ENCODE data around the gene NLGN4X.

NLGN4X gene

DNA sequence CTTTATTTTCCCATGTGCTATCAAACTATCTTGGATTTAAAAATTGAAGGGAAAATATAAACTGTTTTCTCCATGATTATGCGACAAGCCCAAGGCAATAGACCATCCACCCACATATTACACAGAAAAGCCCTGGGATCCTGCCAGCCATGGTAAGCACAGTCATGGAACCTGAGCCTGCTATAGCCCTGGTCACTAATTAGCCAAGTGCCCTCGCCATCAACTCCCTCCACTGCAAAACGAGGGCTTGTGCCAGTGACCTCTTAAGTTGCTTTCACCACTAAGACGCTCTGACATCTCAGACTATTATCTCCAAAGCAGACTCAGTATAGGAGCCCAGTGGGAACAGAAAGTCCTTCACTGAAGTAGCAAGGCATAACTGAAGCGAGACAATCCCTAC is 69.2 kb downstream of the NLGN4X start:
- DNase-seq (ENCODE audit: low read depth, low spot score) = no peak

DNA sequence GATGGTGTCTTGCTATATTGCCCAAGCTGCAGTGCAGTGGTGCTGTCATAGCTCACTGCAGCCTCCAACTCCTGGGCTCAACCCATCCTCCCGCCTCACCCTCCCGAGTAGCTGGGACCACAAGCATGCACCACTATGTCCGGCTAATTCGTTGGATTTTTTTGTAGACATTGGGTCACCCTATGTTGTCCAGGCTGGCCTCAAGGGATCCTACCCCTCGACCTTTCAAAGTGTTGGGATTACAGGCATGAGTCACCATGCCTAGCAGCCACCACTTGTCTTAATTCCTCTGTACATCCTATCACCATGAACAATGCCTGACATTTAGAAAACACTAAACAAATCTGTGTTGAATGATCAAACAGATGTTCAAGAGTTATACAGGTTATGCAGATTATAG is 76.7 kb downstream of the NLGN4X start:
- no peak for DNase-seq (ENCODE audit: low read depth, low spot score)

DNA sequence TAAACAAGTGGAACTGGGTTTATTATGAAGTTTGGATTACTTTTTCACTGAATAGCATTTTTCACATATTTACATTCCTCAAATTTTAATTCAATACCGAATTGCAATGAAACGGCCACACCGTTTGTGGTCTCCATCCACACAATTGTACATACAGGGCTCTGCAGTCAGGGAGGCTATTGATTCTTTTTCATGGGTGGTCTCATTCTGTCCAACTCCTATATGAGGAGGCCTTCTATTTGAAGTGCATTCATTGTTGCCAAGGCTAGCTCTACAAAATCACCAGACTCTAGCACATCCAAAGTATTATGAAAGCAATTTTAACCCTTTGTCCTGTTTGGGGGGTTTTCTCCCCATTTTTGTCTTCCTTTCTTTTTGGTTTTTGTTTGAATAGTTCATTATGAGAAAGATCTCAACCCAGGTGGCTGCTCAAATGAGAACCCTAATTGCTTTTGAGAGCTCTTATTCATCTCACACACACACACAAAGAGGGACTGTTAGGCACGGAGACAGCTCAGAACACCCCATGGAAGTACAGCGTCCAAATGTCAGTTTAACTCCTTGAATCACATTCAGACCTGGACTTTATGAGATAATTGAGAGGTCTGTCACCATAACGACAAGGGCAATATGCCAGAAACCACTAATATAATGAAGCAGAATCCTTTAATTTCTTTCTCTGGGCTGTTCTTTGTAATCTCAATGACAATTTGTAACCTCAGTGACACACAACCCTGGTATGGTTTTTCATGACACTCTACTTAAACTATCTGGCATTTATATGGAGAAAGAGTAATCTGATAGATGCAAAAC is 79.4 kb downstream of the NLGN4X start:
- no peak for DNase-seq (ENCODE audit: low read depth, low spot score)

DNA sequence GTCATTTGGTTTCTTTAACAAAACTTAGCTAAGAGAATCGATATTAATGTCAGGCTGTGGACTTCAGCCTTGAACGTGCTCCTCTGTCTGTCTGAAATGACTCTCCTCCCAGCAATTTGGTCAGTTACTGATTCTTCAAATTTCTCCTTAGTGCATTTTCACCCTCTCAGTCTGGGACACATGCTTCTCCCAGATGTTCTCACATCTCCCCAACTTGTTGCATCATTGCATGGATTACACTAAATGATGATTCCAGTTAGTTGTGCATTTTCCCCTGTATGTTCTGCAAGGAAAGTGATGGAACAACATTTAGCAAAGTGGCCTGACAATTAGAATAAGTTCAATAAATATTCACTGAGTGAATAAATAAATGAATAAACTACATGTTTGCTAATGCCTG is 94.4 kb downstream of the NLGN4X start:
- DNase-seq (ENCODE audit: low read depth, low spot score) = no peak

DNA sequence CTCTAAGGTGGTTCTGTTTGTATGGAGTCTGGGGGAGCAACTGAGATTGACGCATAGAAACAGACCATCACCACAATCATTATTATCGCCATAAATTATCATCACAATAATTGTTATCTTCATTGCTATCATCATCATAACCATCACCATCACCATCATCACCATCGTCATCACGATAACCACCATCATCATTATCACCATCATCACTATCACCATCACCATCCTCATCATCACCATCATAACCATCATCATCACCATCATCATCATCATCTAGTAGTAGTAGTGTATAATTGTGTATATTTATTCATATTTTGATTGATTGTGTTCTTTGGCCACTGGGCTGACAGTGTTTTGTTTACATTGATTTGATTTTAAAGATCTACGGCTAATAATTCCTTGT is 95.7 kb downstream of the NLGN4X start:
- no peak for DNase-seq (ENCODE audit: low read depth, low spot score)

DNA sequence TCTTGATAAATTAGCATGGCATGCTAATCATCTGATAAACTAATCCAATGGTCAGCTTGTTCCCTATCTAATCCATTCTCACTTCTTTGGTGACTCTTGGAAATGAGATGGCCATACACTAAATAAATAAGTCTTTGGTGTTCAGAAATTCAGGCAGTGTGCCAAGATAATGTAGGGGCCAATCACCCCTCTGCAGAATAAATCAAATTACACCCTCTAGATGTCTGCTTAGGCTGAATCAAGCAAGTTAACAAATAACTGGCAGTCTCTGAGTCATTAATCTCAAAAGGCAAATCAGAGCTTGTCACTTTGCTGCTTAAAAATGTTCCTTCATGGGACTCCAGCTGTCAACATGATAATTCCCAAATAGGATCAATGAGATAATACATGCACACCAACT is 97.4 kb downstream of the NLGN4X start:
- no peak for DNase-seq (ENCODE audit: low read depth, low spot score)

DNA sequence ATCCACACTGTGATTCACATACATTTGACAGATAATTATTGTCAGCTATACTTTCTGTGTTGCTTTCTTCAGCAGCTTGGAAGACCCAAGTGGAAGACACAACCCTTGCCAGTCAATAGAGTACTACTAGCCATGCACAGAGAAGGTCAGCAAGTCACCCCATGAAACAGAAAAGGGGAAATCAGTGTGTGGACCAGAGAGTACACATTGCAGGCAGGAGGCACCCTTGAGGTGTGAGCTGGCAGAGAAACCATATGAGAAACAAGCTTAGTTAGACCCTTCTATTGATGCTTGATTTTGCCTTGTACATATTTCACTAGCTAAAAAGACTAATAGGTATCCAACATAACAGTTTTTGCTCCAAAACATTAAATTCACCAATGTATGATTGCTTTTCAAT is 99.5 kb downstream of the NLGN4X start:
- DNase-seq (ENCODE audit: low read depth, low spot score) = no peak

DNA sequence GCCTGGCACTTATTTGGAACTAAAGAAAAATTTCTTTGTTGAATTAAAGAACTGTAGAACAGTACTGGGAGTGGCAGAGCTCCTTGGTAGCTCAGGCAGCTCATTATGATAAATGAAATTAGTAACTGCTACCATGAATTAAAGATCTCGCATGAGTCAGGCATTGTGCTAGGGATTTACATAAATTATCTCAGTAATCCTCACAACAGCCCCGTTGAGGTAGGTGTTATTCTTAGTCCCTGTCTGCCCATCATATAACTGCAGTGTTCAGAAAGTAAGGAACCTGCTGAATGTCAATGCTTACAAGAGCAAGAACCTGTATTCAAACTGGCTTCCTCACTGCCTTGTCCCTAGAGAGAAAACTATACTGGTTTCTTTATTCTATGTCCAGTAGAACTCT is 108.3 kb downstream of the NLGN4X start:
- no peak for DNase-seq (ENCODE audit: low read depth, low spot score)

DNA sequence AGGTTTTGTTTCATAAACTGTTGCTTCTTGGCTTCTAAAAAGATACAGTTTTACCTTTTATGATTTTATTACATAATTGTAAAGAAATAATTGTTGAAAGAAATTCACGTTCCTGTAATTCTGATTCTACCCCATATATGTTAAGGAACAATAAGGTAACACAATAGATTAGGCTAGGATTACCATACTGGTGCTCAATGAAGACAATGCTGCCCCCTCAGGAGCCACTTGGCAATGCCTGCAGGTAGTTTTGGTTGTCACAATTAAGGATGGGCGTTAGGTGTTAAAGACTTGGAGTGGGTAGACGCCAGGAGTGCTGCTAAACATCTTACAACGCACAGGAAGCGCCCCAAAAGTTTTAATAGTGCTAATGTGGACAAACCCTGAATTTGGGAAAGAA is 133.2 kb downstream of the NLGN4X start:
- DNase-seq (ENCODE audit: low read depth, low spot score) = no peak

DNA sequence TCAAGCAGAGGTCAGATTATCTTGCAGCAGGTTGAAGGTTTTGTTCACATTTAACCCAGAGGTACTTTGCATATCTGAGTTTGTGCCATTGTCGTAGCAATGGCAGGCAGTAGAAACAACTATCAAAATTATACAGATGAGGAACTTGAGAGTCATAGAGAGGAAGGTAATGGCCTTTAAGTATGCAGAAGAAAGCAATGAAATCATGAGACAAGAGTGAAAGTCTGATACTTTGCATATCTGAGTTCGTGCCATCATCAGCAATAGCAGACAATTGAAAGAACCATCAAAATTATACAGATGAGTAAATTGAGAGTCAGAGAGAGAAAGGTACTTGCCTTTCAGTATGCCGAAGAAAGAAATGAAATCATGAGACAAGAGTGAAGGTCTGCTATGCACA is 154.1 kb downstream of the NLGN4X start:
- DNase-seq (ENCODE audit: low read depth, low spot score) = no peak

DNA sequence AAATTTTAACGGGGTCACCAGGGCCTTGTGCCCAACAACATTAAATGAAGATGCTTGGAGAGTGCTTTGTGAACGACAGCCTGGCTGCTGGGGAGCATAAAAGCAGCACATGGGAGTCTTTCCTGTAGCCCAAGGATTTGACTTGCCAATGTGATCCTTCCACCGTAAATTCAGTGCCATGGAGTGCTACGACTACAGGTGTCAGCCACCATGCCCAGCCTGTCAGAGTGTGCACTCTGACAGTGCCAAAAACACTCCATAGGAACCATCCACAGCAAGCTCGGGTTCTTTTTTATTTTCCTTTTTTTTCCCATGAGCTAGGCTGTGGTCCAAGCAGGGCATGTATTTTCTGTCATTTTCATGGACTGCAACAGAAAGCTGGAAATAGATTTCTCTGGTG is 156.9 kb downstream of the NLGN4X start:
- DNase-seq (ENCODE audit: low read depth, low spot score) = no peak

DNA sequence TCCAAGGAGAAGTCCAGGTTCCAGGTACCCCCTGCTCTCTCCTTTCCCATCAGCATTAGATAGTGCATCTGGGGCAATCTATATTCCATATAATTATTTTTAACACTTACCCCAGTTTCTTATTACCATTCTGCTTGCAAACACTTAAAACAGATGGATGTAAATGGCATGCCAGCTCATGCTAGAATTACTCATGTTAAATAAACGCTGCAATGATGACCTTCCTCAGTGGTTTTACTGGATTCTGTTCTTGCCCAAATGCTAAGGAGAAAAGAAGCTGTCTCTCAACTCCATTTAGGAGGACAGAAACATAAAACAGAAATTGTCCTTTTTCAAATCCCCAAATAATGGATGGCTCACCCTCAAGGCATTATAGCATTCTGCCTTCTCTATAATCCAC is 161.1 kb downstream of the NLGN4X start:
- no peak for DNase-seq (ENCODE audit: low read depth, low spot score)

DNA sequence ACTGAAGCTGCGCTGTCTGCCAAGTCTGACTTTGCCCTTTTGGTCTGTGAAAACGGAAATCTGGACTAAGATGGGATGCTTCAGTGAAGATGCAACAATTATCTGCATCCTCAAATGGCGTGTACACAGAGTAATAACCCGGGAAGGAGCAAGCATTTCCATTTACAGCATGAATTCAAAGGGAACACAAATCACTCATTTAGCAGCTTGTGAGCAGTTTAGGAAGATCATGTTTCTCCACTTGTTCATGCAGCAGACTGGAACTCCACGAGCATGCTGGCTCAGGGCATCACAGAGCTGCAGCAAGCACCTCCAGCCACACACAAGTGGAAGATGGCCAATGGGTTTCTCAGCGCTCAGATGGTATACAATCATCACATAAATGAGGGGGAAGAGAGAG is 175.5 kb downstream of the NLGN4X start:
- no peak for DNase-seq (ENCODE audit: low read depth, low spot score)

DNA sequence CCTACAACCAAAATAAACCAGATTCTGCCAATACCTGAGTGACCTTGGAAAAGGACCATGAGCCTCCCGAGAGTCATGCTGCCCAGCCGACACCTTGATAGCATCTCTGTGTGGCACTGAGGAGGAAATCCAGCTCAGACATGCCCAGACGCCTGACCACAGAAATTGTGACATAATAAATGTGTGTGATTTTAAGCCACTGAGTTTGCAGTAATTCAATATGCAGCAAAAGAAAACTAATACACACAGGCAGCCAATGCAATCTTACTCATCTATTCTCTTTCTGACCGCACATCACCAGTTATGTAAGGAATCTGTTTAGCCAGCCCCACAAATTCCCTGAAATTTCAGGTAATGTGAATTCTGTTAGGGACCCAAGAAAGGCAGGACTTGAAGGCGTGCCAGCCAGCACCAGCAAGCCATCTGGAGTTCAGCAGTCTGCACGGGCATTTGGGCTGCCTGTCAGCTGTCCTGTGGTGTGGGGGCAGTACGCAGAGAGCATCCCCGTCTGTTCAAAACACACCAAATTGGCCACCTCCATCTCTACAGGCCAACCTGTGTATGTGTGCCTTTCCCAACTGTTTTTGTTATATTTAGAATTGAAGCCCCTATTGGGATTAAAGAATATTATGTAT is 176.4 kb downstream of the NLGN4X start:
- DNase-seq (ENCODE audit: low read depth, low spot score) = no peak

DNA sequence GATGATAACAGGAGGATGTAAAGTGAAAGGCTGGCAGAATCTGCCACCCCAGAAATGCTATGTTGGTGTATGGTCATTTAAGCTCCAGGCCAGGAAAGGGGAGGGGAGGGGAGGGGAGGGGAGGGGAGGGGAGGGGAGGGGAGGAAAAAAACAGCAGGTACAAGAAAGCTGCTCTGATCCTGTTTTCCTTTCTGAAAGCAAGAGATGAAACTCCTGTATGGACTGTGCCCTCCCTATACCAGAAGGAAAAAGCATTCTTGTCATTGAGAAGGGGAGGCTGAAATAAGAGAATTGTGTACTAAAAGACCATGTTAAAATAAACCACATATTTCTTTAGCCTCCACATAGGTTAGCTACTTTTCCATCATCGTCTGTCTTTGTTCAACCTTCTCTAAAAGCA is 179.5 kb downstream of the NLGN4X start:
- DNase-seq (ENCODE audit: low read depth, low spot score) = no peak

DNA sequence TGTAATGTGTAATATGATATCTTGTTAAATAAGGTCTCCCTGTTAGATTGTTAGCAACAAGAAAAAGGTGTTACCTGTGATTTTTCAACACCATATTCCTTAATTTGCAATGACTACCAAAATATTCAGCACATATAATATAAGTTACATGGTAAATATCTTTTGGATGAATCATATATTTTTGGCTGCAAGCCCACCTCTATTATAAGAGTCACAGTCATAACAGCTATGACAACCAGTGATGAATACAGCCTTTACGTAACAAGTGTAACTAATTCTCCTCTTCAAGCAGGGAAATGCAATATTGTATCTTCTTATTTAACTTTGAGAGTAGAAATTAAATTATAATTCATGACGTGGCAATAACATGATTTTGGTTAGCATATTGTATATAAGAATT is 187.0 kb downstream of the NLGN4X start:
- DNase-seq (ENCODE audit: low read depth, low spot score) = no peak

DNA sequence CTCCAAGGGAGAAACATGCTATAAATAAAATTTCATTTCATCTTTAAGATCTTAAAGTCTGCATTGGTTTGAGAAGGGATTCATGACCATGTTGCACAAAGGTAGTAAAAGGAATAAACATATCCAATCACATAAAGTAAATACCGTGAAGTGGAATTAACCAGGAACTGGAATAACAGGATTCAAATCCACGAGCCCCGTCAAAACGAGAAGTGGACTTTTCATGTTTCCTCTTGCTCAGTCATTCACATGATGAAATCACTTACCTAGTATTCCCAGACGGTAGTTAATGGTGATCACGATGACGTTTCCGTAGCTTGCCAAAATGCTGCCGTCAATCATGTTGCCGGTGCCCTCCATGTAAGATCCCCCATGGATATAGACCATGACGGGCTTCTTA is 199.7 kb downstream of the NLGN4X start:
- DNase-seq (ENCODE audit: low read depth, low spot score) = no peak

DNA sequence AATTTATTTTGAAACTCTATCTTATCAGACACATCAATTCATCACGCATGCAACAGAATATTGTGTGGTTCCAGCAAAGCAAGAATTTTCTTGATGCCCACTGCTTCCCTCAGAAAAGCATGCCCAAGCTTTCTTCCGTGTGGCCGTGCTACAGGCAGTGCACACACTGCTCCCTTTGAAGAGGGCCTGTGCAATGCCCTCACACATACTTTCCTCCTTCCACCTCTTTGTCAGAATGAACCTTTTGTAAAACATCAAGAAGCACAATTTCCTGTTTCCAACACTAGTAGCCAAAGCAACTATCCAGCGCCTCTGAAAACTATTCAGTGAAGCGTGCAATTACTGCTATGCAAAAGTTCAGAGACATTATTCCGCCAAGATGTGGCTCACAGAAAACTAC is 201.7 kb downstream of the NLGN4X start:
- DNase-seq (ENCODE audit: low read depth, low spot score) = peak; percentile 20

DNA sequence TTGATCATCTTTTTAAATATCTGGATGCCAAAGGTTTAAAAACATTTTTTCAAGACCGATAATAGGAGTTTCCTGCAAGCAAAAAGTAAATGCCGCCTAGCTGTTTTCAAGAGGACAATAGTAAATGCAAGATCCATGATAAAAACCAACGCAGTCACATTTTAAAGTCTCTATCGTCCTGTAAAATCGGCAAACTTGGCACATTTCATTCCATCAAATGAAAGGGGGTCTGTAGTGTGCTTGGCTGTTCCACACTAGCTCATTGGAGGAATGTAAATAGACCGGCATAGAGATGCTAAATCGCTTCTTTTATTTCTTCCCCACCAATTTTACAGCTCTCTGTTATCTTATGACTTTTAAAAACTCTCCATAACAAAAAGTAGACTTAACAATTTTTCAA is 202.2 kb downstream of the NLGN4X start:
- no peak for DNase-seq (ENCODE audit: low read depth, low spot score)

DNA sequence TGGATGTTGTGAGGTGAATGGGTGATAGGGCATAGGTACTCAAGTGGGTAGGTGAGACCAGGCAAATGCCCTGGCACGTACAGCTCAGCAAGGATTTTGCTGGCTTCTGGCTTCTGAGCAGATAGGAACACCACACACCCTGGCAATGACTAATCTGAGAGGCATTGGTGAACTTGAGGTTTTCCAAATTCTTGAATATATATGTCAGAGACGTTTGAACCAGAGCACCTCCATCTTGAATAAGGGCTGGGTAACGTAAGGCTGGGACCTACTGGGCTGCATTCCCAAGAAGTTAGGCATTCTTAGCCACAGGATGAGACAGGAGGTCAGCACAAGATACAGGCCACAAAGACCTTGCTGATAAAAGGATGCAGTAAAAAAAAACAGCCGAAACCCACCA is 204.5 kb downstream of the NLGN4X start:
- DNase-seq (ENCODE audit: low read depth, low spot score) = no peak

DNA sequence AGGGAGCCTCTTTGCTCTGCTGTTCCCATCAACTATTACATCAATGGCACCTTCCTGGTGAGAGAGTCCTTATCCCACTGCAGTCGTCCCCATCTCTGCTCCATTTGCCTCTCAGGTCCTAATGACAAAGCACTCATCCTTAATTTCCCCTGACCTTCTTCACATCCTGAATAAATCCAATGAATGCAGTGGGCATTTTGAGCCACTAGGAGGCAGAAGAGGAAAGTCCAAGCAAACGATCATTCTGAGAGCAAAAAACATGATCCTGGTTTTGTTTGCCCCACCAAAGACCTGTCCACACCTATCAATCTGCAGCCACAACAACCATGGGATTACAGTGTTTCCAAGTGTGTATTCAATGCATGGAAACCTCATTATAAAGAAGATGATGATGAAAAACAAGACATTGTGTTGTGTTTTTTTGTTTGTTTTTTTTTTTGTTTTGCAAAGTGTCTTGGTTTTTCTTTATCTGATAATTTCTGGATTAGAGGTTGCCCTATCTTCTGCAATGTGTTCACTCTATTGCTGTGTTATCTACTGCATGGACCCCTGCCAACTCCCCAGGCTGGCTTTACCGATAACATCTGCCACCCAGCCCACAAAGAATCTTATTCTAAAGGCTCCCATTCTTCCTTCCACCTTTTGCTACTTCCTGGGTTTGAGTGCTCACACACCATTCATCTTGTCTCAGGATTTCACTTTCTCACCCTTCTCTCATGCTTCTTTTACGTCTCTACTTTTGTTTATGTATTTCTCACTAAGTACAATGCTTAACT is 207.2 kb downstream of the NLGN4X start:
- no peak for DNase-seq (ENCODE audit: low read depth, low spot score)

DNA sequence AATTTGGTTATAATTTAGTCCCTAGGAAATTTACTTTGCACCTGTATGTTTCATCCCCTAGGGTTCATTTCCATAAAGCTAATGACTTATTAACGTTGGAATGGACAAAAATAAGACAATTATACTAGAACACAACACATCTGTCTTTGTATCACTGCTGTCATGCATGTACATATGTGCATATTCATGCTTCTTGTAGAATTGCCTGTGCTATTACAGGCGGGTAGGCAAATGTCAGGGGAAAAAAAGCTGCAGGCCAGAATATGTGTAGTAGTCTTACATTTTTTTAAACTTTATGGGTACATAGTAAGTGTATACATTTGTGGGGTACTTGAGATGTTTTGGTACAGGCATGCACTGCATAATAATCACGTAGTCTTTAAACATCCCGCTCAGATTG is 209.6 kb downstream of the NLGN4X start:
- DNase-seq (ENCODE audit: low read depth, low spot score) = no peak

DNA sequence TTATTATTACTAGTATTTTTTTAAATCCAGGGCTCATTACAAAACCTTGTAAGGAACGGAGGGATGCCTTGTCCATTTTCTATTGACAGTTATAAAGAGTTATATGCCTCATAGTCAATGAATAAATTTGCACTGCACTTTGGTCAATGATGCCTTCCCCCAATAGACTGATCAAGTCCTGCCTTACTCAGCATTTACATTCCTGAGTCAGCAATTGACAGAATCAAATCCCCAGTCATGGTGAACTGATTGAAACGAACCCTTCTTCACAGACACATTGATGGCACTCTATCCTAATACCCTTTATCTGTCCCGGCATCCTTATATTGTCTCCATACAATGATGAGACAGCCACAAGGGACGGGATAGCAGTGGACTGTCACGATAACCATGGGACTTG is 213.2 kb downstream of the NLGN4X start:
- DNase-seq (ENCODE audit: low read depth, low spot score) = no peak
